A673 (cell line): ENCODE results near the gene EDNRA.

Experiments
- CTCF ChIP-seq: fragments of 300-800, 200-600 bp; sonication (generic); conservative IDR thresholded peaks from 2 replicates; pipeline ENCODE4 v1.5.1; 2017; ENCODE audit warnings: low read depth, mild to moderate bottlenecking, antibody characterized with exemption, low read length, moderate library complexity, mixed read lengths
- EZH2 ChIP-seq: fragments of 200-600 bp; sonication (generic); IDR thresholded peaks from 2 replicates; pipeline ENCODE4 v1.6.1; 2017; ENCODE audit warnings: borderline replicate concordance, low read depth, mild to moderate bottlenecking, mixed read lengths, antibody characterized with exemption, low read length; ENCODE audit not compliant: poor library complexity, severe bottlenecking

- TF ChIP-seq EZH2 (no peak), CTCF (no peak)
These were observed 7.7 kb downstream of the EDNRA start for GRCh38 chr4:147488556-147488955.
